Fibroblast of the aortic adventitia (primary cell): ENCODE results near the gene CEP19. TPM values are rescaled to one million over a fixed set of nuclear protein-coding genes. Genes with fewer than 3 reads are reported as not detected.
"Not testable (repeated sequence)": the region's sequence is repeated elsewhere in the genome, so short reads cannot be mapped to it uniquely, and the experiment has no call there.

Source experiments
- DNase-seq: peaks from one replicate; pipeline ENCODE4 v3.0.0-alpha.2; 2010; ENCODE audit warnings: low read depth
- H3K4me3 ChIP-seq: 2 replicates; pipeline ENCODE4 v1.5.1; 2011; ENCODE audit warnings: low read depth, mild to moderate bottlenecking, control low read depth, low read length, moderate library complexity
- total RNA-seq: library from RNA; depleted of rRNA; stranded (reverse); fragments of >200 nt; gene quantifications from 2 replicates; pipeline ENCODE4 v1.2.3, GENCODE V29; 2012; ENCODE audit warnings: low replicate concordance
- TF ChIP-seq, protein P1 (sequence below): IDR thresholded peaks from 2 replicates; pipeline ENCODE4 v1.5.1; 2011; ENCODE audit warnings: mild to moderate bottlenecking, low read length, control low read depth, inconsistent platforms; ENCODE audit not compliant: insufficient read depth

Gene CEP19
- total RNA-seq, 1 donor, result 4.0 TPM

DNA sequence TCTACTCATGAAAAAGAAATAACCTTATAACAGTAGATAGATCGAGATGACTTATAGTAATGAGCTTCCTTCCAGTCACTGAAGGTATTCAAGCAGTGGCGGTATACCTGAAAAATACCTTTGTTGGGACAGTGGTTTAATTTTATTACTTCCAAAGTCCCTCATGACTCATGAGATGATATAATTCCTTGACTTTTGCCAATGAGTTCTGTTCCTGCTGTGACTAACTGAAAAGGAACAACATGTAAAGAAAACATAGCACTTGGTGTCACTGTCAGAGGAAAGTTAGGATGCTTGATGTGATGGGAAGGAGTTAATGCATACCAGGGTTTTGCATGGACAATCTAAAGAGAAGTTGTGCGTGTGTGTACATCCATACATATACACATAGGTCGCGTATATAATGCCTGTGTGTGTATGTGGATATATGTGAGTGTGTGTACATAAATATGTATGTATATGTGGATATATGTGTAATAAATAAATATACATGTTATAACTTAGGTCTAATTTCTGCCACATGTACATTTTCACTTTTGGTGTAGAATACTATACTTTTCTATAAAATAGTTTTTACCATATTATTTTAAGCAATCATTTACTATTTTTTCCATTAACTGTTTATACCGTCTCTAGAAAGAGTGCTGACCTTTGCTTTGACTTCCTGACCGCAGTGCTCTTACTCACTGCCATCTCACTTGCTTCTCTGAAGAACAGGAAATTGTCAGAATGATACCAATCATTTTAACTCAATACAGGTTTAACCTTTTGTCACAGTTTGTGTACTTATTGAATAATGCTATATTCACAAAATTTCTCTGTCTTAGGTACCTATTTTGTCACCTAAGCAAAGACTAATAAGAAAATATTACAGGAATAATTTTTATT, 15.0 kb upstream of the CEP19 start:
- peak; percentile 9 for DNase-seq
- TF ChIP-seq, protein P1, sequence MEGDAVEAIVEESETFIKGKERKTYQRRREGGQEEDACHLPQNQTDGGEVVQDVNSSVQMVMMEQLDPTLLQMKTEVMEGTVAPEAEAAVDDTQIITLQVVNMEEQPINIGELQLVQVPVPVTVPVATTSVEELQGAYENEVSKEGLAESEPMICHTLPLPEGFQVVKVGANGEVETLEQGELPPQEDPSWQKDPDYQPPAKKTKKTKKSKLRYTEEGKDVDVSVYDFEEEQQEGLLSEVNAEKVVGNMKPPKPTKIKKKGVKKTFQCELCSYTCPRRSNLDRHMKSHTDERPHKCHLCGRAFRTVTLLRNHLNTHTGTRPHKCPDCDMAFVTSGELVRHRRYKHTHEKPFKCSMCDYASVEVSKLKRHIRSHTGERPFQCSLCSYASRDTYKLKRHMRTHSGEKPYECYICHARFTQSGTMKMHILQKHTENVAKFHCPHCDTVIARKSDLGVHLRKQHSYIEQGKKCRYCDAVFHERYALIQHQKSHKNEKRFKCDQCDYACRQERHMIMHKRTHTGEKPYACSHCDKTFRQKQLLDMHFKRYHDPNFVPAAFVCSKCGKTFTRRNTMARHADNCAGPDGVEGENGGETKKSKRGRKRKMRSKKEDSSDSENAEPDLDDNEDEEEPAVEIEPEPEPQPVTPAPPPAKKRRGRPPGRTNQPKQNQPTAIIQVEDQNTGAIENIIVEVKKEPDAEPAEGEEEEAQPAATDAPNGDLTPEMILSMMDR, result no peak

DNA sequence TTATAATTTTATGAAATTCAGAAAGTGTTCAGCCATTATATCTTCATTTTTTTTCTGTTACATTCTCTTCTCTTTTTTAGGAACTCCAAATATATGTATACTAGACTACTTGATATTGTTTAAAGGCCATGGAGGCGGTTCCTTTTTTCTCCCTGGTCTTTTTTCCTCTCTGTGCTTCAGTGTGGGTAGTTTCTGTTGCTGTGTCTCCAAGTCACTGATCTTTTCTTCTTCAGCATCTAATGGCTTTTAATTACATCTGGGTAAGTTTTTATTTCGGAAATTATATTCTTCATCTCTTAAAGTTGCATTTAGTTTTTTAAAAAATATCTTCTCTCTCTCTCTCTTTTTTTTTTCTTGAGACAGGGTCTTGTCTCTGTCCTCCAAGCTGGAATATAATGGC, 9.0 kb upstream of the CEP19 start:
- H3K4me3 ChIP-seq, result no peak overlapping the region
- TF ChIP-seq, protein P1, result no peak
- DNase-seq, result no peak

More for the DNA sequence above, 15.0 kb upstream of the CEP19 start:
- no peak overlapping the region for H3K4me3 ChIP-seq

DNA sequence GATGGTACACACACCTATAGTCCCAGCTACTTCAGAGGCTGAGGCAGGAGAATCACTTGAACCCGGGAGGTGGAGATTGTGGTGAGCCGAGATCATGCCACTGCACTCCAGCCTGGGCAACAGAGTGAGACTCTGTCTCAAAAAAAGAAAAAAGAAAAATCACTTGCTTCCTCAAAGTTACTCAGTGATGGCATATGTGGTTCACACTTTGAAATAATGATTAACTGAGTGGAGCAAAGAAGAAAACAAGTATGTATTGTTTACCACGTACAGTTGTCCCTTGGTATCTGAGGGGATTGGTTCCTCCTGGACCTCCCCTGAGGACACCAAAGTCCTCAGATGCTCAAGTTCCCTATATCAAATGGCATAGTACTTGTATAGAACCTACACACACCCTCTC, 5.1 kb upstream of the CEP19 start:
- DNase-seq, H3K4me3 ChIP-seq: not testable (repeated sequence)

DNA sequence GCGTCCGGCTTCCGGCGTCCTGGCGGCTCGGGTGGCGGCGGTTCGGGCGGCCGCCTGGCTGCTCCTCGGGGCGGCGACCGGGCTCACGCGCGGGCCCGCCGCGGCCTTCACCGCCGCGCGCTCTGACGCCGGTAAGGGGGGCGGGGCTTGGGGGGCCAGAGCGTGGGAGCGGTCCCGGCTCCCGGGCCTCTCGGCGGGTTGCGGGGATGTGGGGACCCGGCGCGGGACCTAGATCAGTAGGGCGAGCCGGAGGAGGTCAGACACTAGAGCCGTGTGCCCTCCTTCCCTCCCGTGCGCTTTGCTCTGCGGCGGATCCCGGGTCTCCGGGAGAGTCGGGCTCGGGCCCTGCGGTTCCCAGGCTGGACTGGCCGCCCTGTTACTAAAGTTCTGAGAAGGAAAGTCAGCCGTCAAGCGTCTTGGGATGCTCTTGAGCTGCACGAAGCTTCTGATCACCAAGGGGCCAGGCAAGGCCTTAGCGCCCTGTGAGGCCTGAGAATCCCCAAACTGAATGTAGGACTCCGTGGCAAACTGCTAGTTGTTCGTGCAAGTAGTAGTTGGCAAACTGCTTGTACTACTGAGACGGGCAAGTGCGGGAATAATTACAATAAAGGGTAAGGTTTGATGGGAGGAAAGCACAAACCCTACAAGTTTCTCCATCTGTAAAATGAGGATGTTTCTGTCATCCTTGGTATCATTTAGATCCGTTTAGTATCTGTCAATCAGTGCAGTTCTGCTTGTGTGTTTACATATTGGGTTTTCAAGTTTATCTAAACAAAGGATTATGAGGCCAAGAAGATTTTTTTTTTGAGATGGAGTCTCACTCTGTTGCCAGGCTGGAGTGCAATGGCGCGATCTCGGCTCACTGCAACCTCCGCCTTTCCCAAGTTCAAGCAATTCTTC, 714 bp upstream of the CEP19 start:
- TF ChIP-seq, protein P1, result no peak
- peak overlapping the region; percentile 83 for H3K4me3 ChIP-seq
- peak; percentile 62 for DNase-seq

DNA sequence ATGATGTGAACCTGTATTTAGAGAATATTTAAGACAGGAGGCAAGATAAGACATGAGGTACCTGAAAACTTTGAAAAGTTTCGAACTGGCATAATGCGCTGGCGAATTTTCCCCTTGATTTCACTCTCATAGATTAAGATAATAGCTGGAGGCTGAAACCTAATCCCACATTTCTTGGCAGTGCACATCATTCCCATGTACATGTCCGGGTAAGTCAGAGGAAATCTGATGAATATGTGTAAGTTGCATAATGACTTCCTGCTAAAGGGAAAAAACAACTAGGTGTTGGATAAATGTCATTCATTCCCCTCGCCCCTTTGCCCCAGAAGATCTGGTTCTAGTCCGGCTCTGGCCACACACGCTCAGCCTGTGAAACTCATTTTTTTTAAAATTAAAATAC, 3.6 kb downstream of the CEP19 start:
- DNase-seq, result no peak
- H3K4me3 ChIP-seq, result no peak overlapping the region
- TF ChIP-seq, protein P1, result no peak

DNA sequence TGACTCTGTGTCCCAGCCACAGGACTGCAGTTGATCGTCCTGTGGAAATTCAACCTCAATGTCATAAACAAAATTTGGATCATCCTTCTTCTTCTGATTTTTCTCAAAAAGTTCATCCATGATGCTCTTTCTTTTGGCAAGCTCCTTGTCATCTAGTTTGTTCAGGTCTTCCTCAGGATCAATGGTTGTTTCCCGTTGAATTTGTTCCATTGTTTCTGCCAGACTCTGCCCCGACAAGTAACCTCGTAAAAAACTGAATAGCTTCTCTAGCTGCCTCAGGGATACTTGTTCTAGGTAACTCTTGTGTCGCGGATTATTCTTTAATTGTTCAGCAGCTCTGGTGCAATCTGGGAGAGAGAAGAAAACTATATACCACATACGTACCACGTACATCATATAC, 4.5 kb downstream of the CEP19 start:
- TF ChIP-seq, protein P1, result no peak
- DNase-seq, result no peak
- H3K4me3 ChIP-seq, result no peak overlapping the region

DNA sequence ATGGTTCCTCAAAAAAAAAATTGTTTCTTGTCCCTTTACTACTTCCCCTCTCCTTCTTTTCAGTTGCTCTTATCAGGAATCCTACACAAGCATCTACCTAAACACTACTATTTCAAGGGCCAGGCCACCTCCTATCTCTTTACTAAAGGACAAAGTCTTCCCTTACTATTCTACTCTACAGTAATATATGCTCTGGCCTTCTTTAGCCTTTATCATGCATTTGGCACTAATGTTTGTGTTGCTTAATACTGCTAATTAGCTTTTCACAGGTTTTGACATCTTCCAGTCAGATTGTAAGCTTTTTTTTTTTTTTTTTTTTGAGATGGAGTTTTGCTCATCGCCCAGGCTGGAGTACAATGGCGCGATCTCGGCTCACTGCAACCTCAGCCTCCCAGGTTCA, 5.3 kb downstream of the CEP19 start:
- no peak for DNase-seq
- H3K4me3 ChIP-seq, result no peak overlapping the region
- TF ChIP-seq, protein P1, result no peak
